DOHH2 (cell line): ENCODE measurements around the gene PCDH9.

Experiments
- EZH2phosphoT487 ChIP-seq: fragments of 200-600 bp; sonication (generic); IDR thresholded peaks from 2 replicates; pipeline ENCODE4 v1.6.1; 2017; ENCODE audit warnings: borderline replicate concordance, mild to moderate bottlenecking, antibody characterized with exemption, low read length, moderate library complexity, mixed read lengths
- TF ChIP-seq, protein P1 (sequence below): fragments of 200-600 bp; sonication (generic); IDR thresholded peaks from one replicate; pipeline ENCODE4 v1.5.1; 2014; ENCODE audit warnings: antibody characterized with exemption, mild to moderate bottlenecking, low read depth, low read length; ENCODE audit not compliant: poor library complexity, severe bottlenecking

DNA sequence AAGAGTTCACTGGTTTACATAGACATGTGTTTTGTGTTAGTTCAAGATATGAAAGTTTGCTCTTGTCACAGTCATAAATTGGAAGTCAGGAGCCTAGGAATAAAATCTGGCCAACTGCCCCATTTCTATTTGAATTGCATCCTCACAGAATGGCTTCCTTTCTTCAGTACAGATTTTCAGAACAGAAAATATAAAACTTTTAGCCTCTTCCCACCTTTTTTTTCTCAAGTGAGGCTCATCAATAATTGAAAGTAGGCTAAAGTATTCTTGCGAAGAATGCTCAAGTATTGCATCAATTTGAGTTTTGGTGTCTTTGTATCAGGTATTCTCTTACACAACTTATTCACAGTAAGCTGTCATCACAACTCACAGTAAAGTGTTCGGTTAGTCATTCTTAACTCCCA lies 802.7 kb downstream of the PCDH9 start:
- TF ChIP-seq, protein P1, sequence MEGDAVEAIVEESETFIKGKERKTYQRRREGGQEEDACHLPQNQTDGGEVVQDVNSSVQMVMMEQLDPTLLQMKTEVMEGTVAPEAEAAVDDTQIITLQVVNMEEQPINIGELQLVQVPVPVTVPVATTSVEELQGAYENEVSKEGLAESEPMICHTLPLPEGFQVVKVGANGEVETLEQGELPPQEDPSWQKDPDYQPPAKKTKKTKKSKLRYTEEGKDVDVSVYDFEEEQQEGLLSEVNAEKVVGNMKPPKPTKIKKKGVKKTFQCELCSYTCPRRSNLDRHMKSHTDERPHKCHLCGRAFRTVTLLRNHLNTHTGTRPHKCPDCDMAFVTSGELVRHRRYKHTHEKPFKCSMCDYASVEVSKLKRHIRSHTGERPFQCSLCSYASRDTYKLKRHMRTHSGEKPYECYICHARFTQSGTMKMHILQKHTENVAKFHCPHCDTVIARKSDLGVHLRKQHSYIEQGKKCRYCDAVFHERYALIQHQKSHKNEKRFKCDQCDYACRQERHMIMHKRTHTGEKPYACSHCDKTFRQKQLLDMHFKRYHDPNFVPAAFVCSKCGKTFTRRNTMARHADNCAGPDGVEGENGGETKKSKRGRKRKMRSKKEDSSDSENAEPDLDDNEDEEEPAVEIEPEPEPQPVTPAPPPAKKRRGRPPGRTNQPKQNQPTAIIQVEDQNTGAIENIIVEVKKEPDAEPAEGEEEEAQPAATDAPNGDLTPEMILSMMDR: no peak
- no peak for TF ChIP-seq EZH2phosphoT487
